ENCODE measurements around the gene ATF3.

DNA sequence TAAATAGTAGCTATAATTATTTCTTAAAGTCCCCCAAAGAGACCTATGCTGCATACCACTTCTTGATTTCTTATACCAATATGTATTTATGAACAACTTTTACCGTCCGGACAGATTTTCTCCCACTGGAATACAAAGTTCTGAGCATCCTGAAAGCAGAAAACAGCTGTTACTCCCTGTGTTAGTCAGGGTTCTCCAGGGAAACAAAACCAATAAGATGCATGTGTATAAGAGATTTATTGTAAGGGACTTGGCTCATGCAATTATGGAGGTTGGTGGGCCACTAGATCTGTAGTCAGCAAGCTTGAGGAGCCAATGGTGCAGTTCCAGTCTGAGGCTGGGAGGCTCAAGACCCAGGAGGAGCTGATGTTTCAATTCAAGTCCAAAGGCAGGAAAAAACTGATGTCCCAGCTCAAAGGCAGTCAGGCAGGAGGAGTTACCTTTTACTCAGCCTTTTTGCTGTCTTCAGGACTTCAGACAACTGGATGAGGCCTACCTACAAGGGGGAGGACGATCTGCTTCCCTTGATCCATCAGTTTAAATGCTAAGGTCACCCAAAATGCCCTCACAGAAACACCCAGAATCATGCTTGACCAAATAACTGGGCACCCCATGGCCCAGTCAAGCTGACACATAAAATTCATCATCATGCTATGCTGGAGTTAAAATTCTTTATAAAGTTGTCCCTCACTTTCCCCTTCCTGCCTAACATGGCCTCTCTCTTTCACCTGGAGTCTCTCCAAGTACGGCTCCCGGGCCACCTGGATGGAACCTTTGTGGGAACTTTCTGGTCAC, 24.3 kb upstream of the ATF3 start:
- no peak for TF ChIP-seq POLR2A (IDR thresholded peaks at IDR 0.05)
- TF ChIP-seq CTCF (IDR thresholded peaks at IDR 0.05), result no peak
